MM.1S (cell line): ENCODE data around the gene DNAI2.

Experiments
- DNase-seq: peaks from one replicate; pipeline ENCODE4 v3.0.0-alpha.2; 2015
- H2AFZ ChIP-seq: fragments of 300-600 bp; sonication (generic); 2 replicates; pipeline ENCODE4 v1.6.0; 2016; ENCODE audit warnings: antibody characterized with exemption, low read length
- H3F3A ChIP-seq: fragments of 300-600 bp; sonication (generic); 2 replicates; pipeline ENCODE4 v1.6.1; 2016; ENCODE audit warnings: mild to moderate bottlenecking, antibody characterized with exemption, low read length, moderate library complexity, mixed read lengths; ENCODE audit not compliant: insufficient read depth
- H3K27ac ChIP-seq: fragments of 300-600 bp; sonication (generic); 2 replicates; pipeline ENCODE4 v1.5.1; 2016; ENCODE audit warnings: mild to moderate bottlenecking, low read length
- H3K27me3 ChIP-seq: fragments of 300-600 bp; sonication (generic); replicated peaks from 2 replicates; pipeline ENCODE4 v1.6.0; 2016; ENCODE audit warnings: low read length; ENCODE audit not compliant: insufficient read depth
- H3K36me3 ChIP-seq: fragments of 300-600 bp; sonication (generic); replicated peaks from 2 replicates; pipeline ENCODE4 v1.6.1; 2016; ENCODE audit warnings: mild to moderate bottlenecking, low read length, mixed read lengths; ENCODE audit not compliant: insufficient read depth
- H3K4me1 ChIP-seq: fragments of 300-600 bp; sonication (generic); 2 replicates; pipeline ENCODE4 v1.6.1; 2016; ENCODE audit warnings: low read length, mixed read lengths
- H3K4me2 ChIP-seq: fragments of 300-600 bp; sonication (generic); 2 replicates; pipeline ENCODE4 v1.6.0; 2016; ENCODE audit warnings: low read depth, low read length
- H3K4me3 ChIP-seq: fragments of 300-600 bp; sonication (generic); 2 replicates; pipeline ENCODE4 v1.5.1; 2016; ENCODE audit warnings: low read length, mixed read lengths
- H3K79me2 ChIP-seq: fragments of 300-600 bp; sonication (generic); 2 replicates; pipeline ENCODE4 v1.6.1; 2016; ENCODE audit warnings: mixed run types, low read length, mixed read lengths
- H3K9ac ChIP-seq: fragments of 300-600 bp; sonication (generic); 2 replicates; pipeline ENCODE4 v1.6.1; 2016; ENCODE audit warnings: low read length, mixed read lengths
- H3K9me2 ChIP-seq: fragments of 300-600 bp; sonication (generic); replicated peaks from 2 replicates; pipeline ENCODE4 v1.6.1; 2016; ENCODE audit warnings: mild to moderate bottlenecking, low read length, mixed read lengths; ENCODE audit not compliant: insufficient read depth
- H3K9me3 ChIP-seq: fragments of 300-600 bp; sonication (generic); replicated peaks from 2 replicates; pipeline ENCODE4 v1.6.1; 2016; ENCODE audit warnings: mild to moderate bottlenecking, low read length, mixed read lengths; ENCODE audit not compliant: insufficient read depth
- H4K20me1 ChIP-seq: fragments of 300-600 bp; sonication (generic); 2 replicates; pipeline ENCODE4 v1.6.1; 2016; ENCODE audit warnings: mild to moderate bottlenecking, low read length, moderate library complexity, mixed read lengths; ENCODE audit not compliant: insufficient read depth
- CTCF ChIP-seq: fragments of 300-600 bp; sonication (generic); IDR thresholded peaks from 2 replicates; pipeline ENCODE4 v1.5.1; 2016; ENCODE audit warnings: antibody characterized with exemption, low read length, mixed read lengths
- EZH2 ChIP-seq: fragments of 300-600 bp; sonication (generic); optimal IDR thresholded peaks from 2 replicates; pipeline ENCODE3; 2017; ENCODE audit warnings: low read depth, mild to moderate bottlenecking, antibody characterized with exemption, low read length, mixed read lengths
- EZH2phosphoT487 ChIP-seq: fragments of 300-600 bp; sonication (generic); IDR thresholded peaks from 2 replicates; pipeline ENCODE4 v1.6.1; 2018; ENCODE audit warnings: antibody characterized with exemption, low read length

The DNAI2 gene

GRCh38 chr17:74349120-74349519 lies 75.1 kb downstream of the DNAI2 start:
- Histone ChIP-seq H3K4me3 (no peak overlapping the region), H3K4me2 (no peak overlapping the region), H3K9me2 (no peaks in the 10 kb centered on the region), H3K4me1 (no peaks in the 10 kb centered on the region), H3K27me3 (peaks cover 99% of the 10 kb centered on the region), H3K9me3 (no peaks in the 10 kb centered on the region), H3F3A (no peaks in the 10 kb centered on the region), H3K79me2 (no peaks in the 10 kb centered on the region), H2AFZ (no peak overlapping the region), H3K36me3 (no peaks in the 10 kb centered on the region), H3K9ac (no peak overlapping the region), H3K27ac (no peak overlapping the region), H4K20me1 (no peaks in the 10 kb centered on the region)
- no peak for DNase-seq
- TF ChIP-seq EZH2 (no peak), CTCF (no peak), EZH2phosphoT487 (no peak)

GRCh38 chr17:74350486-74350885 lies 76.5 kb downstream of the DNAI2 start:
- Histone ChIP-seq H3K27me3 (peaks cover 99% of the 10 kb centered on the region), H3K4me3 (no peak overlapping the region), H3K9ac (no peak overlapping the region), H2AFZ (no peak overlapping the region), H3K9me3 (no peaks in the 10 kb centered on the region), H3K36me3 (no peaks in the 10 kb centered on the region), H3K27ac (no peak overlapping the region), H3K4me2 (no peak overlapping the region), H3K79me2 (no peaks in the 10 kb centered on the region), H3F3A (no peaks in the 10 kb centered on the region), H3K9me2 (no peaks in the 10 kb centered on the region), H4K20me1 (no peaks in the 10 kb centered on the region), H3K4me1 (no peaks in the 10 kb centered on the region)
- no peak for DNase-seq
- no peak for TF ChIP-seq CTCF
- TF ChIP-seq EZH2phosphoT487, result no peak
- no peak for TF ChIP-seq EZH2

GRCh38 chr17:74351552-74352210 lies 77.6 kb downstream of the DNAI2 start:
- peaks cover 98% of the 10 kb centered on the region for H3K27me3 ChIP-seq
- no peak overlapping the region for H2AFZ ChIP-seq
- H3K4me1 ChIP-seq, result no peaks in the 10 kb centered on the region
- no peak overlapping the region for H3K9ac ChIP-seq
- H4K20me1 ChIP-seq, result no peaks in the 10 kb centered on the region
- H3K79me2 ChIP-seq, result no peaks in the 10 kb centered on the region
- H3K9me2 ChIP-seq, result no peaks in the 10 kb centered on the region
- TF ChIP-seq EZH2, result no peak
- TF ChIP-seq EZH2phosphoT487, result no peak
- TF ChIP-seq CTCF, result no peak
- H3F3A ChIP-seq, result no peaks in the 10 kb centered on the region
- H3K36me3 ChIP-seq, result no peaks in the 10 kb centered on the region
- H3K9me3 ChIP-seq, result no peaks in the 10 kb centered on the region
- H3K4me3 ChIP-seq, result no peak overlapping the region
- H3K27ac ChIP-seq, result no peak overlapping the region
- H3K4me2 ChIP-seq, result no peak overlapping the region
- no peak for DNase-seq
